SK-N-SH treated with all-trans-retinoic acid at 6 μM for 48 hours (cell line): Measurements from ENCODE around the gene SH3BP1.

ENCODE experiments used
- ARNTL ChIP-seq: fragments of 450-650 bp; formaldehyde crosslinking; IDR thresholded peaks from 2 replicates; pipeline ENCODE4 v1.5.0; 2020; ENCODE audit warnings: low read depth, mild to moderate bottlenecking, moderate library complexity, borderline replicate concordance
- PPARA ChIP-seq: fragments of 250-450 bp; sonication (Bioruptor Pico); IDR thresholded peaks from 2 replicates; pipeline ENCODE4 v1.5.0; 2020; ENCODE audit warnings: mild to moderate bottlenecking, borderline replicate concordance
- RARB ChIP-seq: fragments of 250-450 bp; sonication (Bioruptor Pico); IDR thresholded peaks from 2 replicates; pipeline ENCODE4 v1.8.0; 2021; ENCODE audit warnings: mild to moderate bottlenecking, moderate library complexity

DNA sequence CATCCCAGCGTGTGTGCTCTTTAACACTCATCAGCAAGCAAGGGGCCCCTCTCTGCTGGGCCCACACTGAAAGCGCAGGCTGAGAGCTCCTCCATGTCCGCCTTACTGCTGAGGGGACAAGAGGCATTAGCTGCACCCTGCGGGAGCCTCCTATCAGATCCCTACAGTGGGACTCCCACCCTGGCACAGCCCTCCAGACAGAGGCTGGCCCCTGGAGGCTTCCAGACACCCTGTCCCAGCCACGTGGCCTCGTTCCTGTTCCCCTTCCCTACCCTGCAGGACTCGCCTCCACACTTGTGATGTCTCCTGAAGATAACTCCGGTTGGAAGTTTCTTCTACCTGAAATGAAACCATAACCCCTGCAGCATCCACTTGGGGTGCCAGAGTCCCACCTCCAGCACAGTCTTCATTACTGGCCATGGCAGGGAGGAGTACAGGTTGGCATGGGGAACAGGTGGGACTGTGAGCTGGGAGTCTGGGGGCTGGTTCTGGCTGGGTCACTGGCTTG is 5.0 kb upstream of the SH3BP1 start:
- TF ChIP-seq PPARA (CRISPR knock-in tag) = no peak
- no peak for TF ChIP-seq ARNTL (CRISPR knock-in tag)
- no peak for TF ChIP-seq RARB (CRISPR knock-in tag)
